ENCODE measurements around the gene TEAD4. TPM values are rescaled to one million over a fixed set of nuclear protein-coding genes. Genes with fewer than 3 reads are reported as not detected.

TEAD4 gene
- total RNA-seq, 1 experiment from 2014 or later, result 39.8 TPM

- no peaks in the 10 kb centered on the region for H3K9me3 ChIP-seq (ENCODE audit: low read depth, low read length, poor library complexity, severe bottlenecking)
- TF ChIP-seq CTCF (conservative IDR thresholded peaks at IDR 0.05; ENCODE audit: low read depth, low read length) (no peak), EZH2 (IDR thresholded peaks at IDR 0.05; ENCODE audit: borderline replicate concordance, low read depth, low read length, poor library complexity, severe bottlenecking) (no peak)
- CTCF ChIA-PET, result no interaction called here
Measured at GRCh38 chr12:3081886-3082285, 122.7 kb downstream of the TEAD4 start.

DNA sequence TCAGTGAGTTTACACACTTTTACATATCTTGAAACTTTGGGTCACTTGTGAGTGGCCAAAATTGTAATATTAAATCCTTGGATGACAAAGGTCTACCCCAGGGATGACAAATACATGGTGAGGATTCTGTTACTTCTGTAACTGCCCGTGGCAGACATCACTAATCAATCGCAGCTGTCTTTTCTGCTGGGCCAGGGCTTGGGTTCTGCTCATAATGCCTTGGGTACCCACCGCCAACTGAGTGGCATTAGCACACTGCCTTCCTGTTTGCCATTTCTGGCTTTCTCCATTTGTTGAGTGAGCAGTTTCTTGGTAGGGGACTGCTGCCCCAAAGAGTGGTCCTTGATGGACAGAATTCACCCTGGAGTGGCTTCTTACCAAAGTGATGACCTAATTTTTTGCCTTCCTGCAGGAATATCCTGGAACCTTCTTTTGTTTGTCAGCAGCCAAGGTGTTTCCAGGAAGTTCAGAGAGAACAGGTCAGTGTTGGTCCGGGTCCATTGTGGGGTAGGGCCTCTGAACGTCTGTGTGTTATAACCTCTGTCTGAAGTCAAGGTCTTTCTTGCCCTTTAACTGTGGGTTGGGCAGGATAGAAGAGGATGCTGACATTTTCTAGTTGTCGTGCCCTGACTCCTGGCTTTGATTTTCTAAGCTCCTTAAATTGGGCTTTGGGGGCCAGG is 124.2 kb downstream of the TEAD4 start:
- ChIA-PET CTCF (no interaction called here), POLR2A (ENCODE audit: low non-redundant PET) (interaction anchor here (1.1 kb wide), 1 partner anchor 50 kb away, joined by 3 read pairs; no protein-coding TSS in a partner anchor)
- Histone ChIP-seq H3K4me3 (ENCODE audit: low read depth, low read length, poor library complexity, severe bottlenecking) (no peak overlapping the region), H3K36me3 (ENCODE audit: insufficient read depth, low read length, poor library complexity, severe bottlenecking) (no peaks in the 10 kb centered on the region), H3K27ac (ENCODE audit: low read depth, low read length, poor library complexity, severe bottlenecking) (no peak overlapping the region), H3K27me3 (replicated peaks; ENCODE audit: insufficient read depth, low read depth, low read length, poor library complexity) (no peaks in the 10 kb centered on the region), H3K9me3 (ENCODE audit: low read depth, low read length, poor library complexity, severe bottlenecking) (no peaks in the 10 kb centered on the region), H3K4me1 (ENCODE audit: insufficient read depth, low read length, poor library complexity, severe bottlenecking) (peaks cover 17% of the 10 kb centered on the region)
- TF ChIP-seq CTCF (conservative IDR thresholded peaks at IDR 0.05; ENCODE audit: low read depth, low read length) (no peak), EZH2 (IDR thresholded peaks at IDR 0.05; ENCODE audit: borderline replicate concordance, low read depth, low read length, poor library complexity, severe bottlenecking) (no peak)
- intact Hi-C loops (cut with micrococcal nuclease; ENCODE audit: unreplicated experiment), result no loop called here
- BruUV-seq (replicated peaks), result no TSS peak
- no peak for DNase-seq (ENCODE audit: low spot score)

More at GRCh38 chr12:3081886-3082285, 122.7 kb downstream of the TEAD4 start:
- Histone ChIP-seq H3K36me3 (ENCODE audit: insufficient read depth, low read length, poor library complexity, severe bottlenecking) (no peaks in the 10 kb centered on the region), H3K4me1 (ENCODE audit: insufficient read depth, low read length, poor library complexity, severe bottlenecking) (peaks cover 21% of the 10 kb centered on the region), H3K4me3 (ENCODE audit: low read depth, low read length, poor library complexity, severe bottlenecking) (no peak overlapping the region), H3K27ac (ENCODE audit: low read depth, low read length, poor library complexity, severe bottlenecking) (no peak overlapping the region), H3K27me3 (replicated peaks; ENCODE audit: insufficient read depth, low read depth, low read length, poor library complexity) (no peaks in the 10 kb centered on the region)
- POLR2A ChIA-PET (ENCODE audit: low non-redundant PET), result interaction anchor here (1.1 kb wide), 1 partner anchor 48 kb away, joined by 3 read pairs; no protein-coding TSS in a partner anchor
- no peak for DNase-seq (ENCODE audit: low spot score)
- BruUV-seq (replicated peaks), result no TSS peak
- intact Hi-C loops (cut with micrococcal nuclease; ENCODE audit: unreplicated experiment), result no loop called here

DNA sequence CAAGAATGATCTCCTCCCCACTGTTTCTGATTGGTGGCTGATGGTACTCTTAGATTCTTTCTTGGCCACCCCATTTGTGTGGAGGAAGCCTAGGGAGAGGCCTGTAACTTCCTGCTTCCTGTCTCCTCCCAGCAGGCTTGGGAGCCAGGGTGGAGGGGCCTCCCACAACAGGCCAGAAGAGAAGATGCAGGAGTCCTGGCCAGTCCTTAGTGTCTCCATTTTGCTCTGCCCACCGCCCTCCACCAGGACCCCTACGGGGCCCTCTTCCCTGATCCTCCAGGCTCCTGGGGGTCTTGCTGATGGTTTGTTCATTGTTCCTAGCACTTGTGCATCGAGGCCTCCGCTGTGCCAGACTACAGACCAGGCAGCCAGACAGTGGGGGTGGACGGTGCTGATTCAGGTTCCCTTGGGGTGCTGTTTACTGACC is 124.7 kb downstream of the TEAD4 start:
- Histone ChIP-seq H3K27ac (ENCODE audit: low read depth, low read length, poor library complexity, severe bottlenecking) (no peak overlapping the region), H3K9me3 (ENCODE audit: low read depth, low read length, poor library complexity, severe bottlenecking) (no peaks in the 10 kb centered on the region), H3K4me3 (ENCODE audit: low read depth, low read length, poor library complexity, severe bottlenecking) (no peak overlapping the region), H3K27me3 (replicated peaks; ENCODE audit: insufficient read depth, low read depth, low read length, poor library complexity) (no peaks in the 10 kb centered on the region), H3K36me3 (ENCODE audit: insufficient read depth, low read length, poor library complexity, severe bottlenecking) (no peaks in the 10 kb centered on the region), H3K4me1 (ENCODE audit: insufficient read depth, low read length, poor library complexity, severe bottlenecking) (peaks cover 17% of the 10 kb centered on the region)
- peak; percentile 69 for DNase-seq (ENCODE audit: low spot score)
- intact Hi-C loops (cut with micrococcal nuclease; ENCODE audit: unreplicated experiment), result no loop called here
- CTCF ChIA-PET, result no interaction called here
- TF ChIP-seq CTCF (conservative IDR thresholded peaks at IDR 0.05; ENCODE audit: low read depth, low read length), result no peak
- TF ChIP-seq EZH2 (IDR thresholded peaks at IDR 0.05; ENCODE audit: borderline replicate concordance, low read depth, low read length, poor library complexity, severe bottlenecking), result no peak
- POLR2A ChIA-PET (ENCODE audit: low non-redundant PET), result no interaction called here
- BruUV-seq (replicated peaks), result no TSS peak

All from A673 (cell line).